Esophagus muscularis mucosa (tissue), 4 donors: ENCODE measurements around the gene RHOT1. TPM values are rescaled to one million over a fixed set of nuclear protein-coding genes. Genes with fewer than 3 reads are reported as not detected.
A peak's percentile ranks its signal among the peaks of the same experiment; 100 is the strongest.

Experiments used
- DNase-seq: peaks from one replicate; pipeline ENCODE4 v3.0.0-alpha.2; 2017; ENCODE audit errors: extremely low spot score
- H3K27ac ChIP-seq, 4 donors: fragments of 200-600 bp; sonication (generic); replicated peaks in 1 of 4; 1 replicate in 3 of 4; 2 replicates in 1 of 4; pipeline ENCODE4 v1.5.1; 2016 to 2019; ENCODE audit warnings: mild to moderate bottlenecking in 1 of 4
- H3K27me3 ChIP-seq, 4 donors: fragments of 200-600 bp; sonication (generic); one replicate each; pipeline versions ENCODE4 v1.5.1 to v1.6.0; 2016 to 2019
- H3K36me3 ChIP-seq, 4 donors: fragments of 200-600 bp; sonication (generic); one replicate each; pipeline ENCODE4 v1.5.1; 2016 to 2019
- H3K4me1 ChIP-seq, 4 donors: fragments of 200-600 bp; sonication (generic); one replicate each; pipeline ENCODE4 v1.5.1; 2016 to 2019
- H3K4me3 ChIP-seq, 4 donors: fragments of 200-600 bp; sonication (generic); 1 replicate in 2 of 4; 2 replicates in 2 of 4; pipeline ENCODE4 v1.5.1; 2016 to 2019; ENCODE audit warnings: mild to moderate bottlenecking in 4 of 4, moderate library complexity in 1 of 4
- H3K9me3 ChIP-seq, 4 donors: fragments of 200-600 bp; sonication (generic); 1 replicate in 3 of 4; 2 replicates in 1 of 4; pipeline ENCODE4 v1.5.1; 2016 to 2019
- EP300 ChIP-seq: sonication (generic); formaldehyde crosslinking; IDR thresholded peaks from one replicate; pipeline ENCODE4 v1.6.1; 2017; ENCODE audit warnings: antibody characterized with exemption
- POLR2A ChIP-seq: fragments of 450-650 bp; IDR thresholded peaks from one replicate; pipeline ENCODE4 v1.6.1; 2017; ENCODE audit warnings: antibody characterized with exemption, moderate library complexity, mild to moderate bottlenecking, low read depth
- POLR2AphosphoS5 ChIP-seq, 2 donors: sonication (generic); formaldehyde crosslinking; IDR thresholded peaks; one replicate each; pipeline ENCODE4 v1.6.1; 2017; ENCODE audit warnings: antibody characterized with exemption in 2 of 2
- WGBS: methylation state at CpG from one replicate; pipeline ENCODE4 v1.1.5; 2018; 5-methylcytosine and 5-hydroxymethylcytosine counted together
- intact Hi-C: fragments of 100-400 bp; cut with DNase I; formaldehyde crosslinking; loops from one replicate; pipeline ENCODE4 v1.15.1; 2023
- total RNA-seq, 4 donors: library from RNA; depleted of rRNA; stranded (reverse); fragments of >200 nt; gene quantifications; one replicate each; pipeline versions ENCODE4 v1.1.0 to v1.2.1, GENCODE V29; 2016
- TF ChIP-seq, protein P1 (sequence below), 3 experiments: fragments of 200-600 bp in 2 of 3; fragments of 450-650 bp in 1 of 3; sonication (generic) in 2 of 3; IDR thresholded peaks; one replicate each; pipeline ENCODE4 v1.5.1; 2017 to 2019; ENCODE audit warnings: antibody characterized with exemption in 3 of 3, mild to moderate bottlenecking in 2 of 3, moderate library complexity in 1 of 3

RHOT1 gene
- total RNA-seq, 4 donors from 2014 or later, result 34.6 to 52.7 (median 43.1) TPM

DNA sequence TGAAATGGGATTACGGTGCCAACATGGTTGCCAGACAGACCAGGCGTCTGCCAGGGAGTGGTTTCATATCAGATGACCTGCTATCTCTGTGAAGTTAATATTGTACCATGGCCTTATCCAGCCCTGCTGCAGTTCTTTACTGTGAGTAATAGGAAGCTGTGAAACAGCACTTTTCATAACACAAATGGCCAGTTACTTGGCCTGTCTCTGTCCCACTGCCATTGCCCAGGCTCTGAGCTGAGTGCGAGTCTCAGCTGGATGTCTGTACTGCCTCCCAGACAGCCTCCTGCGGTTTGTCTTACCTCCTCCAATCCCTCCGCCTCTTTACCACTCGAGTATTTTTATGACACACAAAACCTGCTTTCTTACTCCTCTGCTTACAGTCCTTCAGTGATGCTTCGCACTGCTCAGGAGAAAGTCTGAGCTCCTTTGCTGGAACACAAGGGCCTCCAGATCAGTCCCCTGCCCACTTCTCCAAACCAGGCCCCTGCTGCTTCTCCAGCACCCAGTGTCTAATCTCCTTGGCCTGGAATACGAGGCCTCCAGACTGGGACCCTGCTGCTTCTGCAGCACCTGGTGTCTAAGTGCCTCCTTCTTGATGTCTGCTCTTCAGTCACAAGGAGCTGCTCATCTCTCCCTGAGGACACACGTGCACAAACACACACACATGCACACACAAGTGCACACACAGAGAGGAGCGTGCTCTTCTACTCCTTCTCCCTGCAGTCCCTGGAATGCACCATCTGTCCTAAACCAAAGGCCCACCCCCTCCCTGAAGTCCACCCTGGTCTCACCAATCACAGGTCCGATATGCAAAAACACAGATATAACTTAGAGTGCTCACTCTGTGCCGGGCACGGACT is 17.1 kb upstream of the RHOT1 start:
- peaks cover 0 to 4% (median 0%) of the 10 kb centered on the region in 4 donors for H3K36me3 ChIP-seq
- no peak for DNase-seq
- TF ChIP-seq POLR2AphosphoS5 (IDR thresholded peaks at IDR 0.05) (no peak), POLR2A (no peak), EP300 (no peak)
- TF ChIP-seq, protein P1, sequence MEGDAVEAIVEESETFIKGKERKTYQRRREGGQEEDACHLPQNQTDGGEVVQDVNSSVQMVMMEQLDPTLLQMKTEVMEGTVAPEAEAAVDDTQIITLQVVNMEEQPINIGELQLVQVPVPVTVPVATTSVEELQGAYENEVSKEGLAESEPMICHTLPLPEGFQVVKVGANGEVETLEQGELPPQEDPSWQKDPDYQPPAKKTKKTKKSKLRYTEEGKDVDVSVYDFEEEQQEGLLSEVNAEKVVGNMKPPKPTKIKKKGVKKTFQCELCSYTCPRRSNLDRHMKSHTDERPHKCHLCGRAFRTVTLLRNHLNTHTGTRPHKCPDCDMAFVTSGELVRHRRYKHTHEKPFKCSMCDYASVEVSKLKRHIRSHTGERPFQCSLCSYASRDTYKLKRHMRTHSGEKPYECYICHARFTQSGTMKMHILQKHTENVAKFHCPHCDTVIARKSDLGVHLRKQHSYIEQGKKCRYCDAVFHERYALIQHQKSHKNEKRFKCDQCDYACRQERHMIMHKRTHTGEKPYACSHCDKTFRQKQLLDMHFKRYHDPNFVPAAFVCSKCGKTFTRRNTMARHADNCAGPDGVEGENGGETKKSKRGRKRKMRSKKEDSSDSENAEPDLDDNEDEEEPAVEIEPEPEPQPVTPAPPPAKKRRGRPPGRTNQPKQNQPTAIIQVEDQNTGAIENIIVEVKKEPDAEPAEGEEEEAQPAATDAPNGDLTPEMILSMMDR (IDR thresholded peaks at IDR 0.05), result no peak
- no peak overlapping the region for H3K4me3 ChIP-seq
- H3K9me3 ChIP-seq, result no peaks in the 10 kb centered on the region
- H3K27me3 ChIP-seq, result peaks cover 0 to 2% (median 0%) of the 10 kb centered on the region in 4 donors
- no peak overlapping the region for H3K27ac ChIP-seq
- H3K4me1 ChIP-seq, result peaks cover 6 to 19% (median 16%) of the 10 kb centered on the region in 4 donors
- intact Hi-C loops, result loop anchor here (5.0 kb wide), 1 partner anchor 118 kb away; the partner anchor contains the start of gene LRRC37B
- WGBS, result 89% methylated on average over 13 of the region's 13 CpGs

DNA sequence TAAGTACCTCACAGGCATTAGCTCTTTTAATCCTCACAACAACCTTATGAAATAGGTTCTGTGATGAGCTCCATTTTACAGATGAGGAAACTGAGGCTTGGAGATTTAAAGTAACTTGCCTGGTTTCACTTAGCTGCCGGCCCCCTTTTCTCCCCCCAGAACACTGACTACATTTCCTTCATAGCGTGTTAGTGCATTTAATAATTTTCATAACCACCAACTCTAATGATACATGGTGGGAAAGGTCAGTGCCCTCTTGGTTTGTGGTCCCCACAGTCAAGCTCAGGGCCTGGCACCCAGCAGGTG is 16.5 kb upstream of the RHOT1 start:
- Histone ChIP-seq H3K36me3 (peaks cover 0 to 4% (median 0%) of the 10 kb centered on the region in 4 donors), H3K27me3 (no peaks in the 10 kb centered on the region), H3K4me3 (no peak overlapping the region), H3K27ac (no peak overlapping the region), H3K9me3 (no peaks in the 10 kb centered on the region), H3K4me1 (peaks cover 6 to 19% (median 16%) of the 10 kb centered on the region in 4 donors)
- intact Hi-C loops, result loop anchor here (5.0 kb wide), 1 partner anchor 118 kb away; the partner anchor contains the start of gene LRRC37B
- DNase-seq, result no peak
- TF ChIP-seq EP300, result no peak
- no peak for TF ChIP-seq POLR2A
- TF ChIP-seq, protein P1 (IDR thresholded peaks at IDR 0.05), result no peak
- TF ChIP-seq POLR2AphosphoS5 (IDR thresholded peaks at IDR 0.05), result no peak
- 90% methylated on average over 2 of the region's 2 CpGs for WGBS

DNA sequence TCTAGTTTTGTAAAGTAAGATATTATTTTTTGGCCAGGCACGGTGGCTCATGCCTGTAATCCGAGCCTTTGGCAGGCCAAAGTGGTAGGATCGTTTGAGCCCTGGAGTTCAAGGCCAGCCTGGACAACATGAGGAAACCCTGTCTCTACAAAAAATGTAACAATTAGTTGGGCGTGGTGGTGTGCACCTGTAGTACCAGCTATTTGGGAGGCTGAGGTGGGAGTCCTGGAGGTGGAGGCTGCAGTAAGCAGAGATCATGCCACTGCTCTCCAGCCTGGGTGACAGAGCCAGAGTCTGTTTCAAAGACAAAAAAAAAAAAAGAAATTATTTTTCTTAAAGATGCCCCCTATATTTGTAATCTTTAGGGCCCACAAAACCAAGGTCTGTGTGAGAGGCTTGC is 16.0 kb upstream of the RHOT1 start:
- H3K4me3 ChIP-seq, result no peak overlapping the region
- H3K27me3 ChIP-seq, result no peaks in the 10 kb centered on the region
- TF ChIP-seq EP300 (no peak), POLR2AphosphoS5 (IDR thresholded peaks at IDR 0.05) (no peak), POLR2A (no peak)
- TF ChIP-seq, protein P1 (IDR thresholded peaks at IDR 0.05), result no peak
- intact Hi-C loops, result loop anchor here (5.0 kb wide), 1 partner anchor 119 kb away; the partner anchor contains the start of gene LRRC37B
- WGBS, result 82% methylated on average over 4 of the region's 4 CpGs
- DNase-seq, result no peak
- H3K36me3 ChIP-seq, result peaks cover 0 to 4% (median 0%) of the 10 kb centered on the region in 4 donors
- H3K4me1 ChIP-seq, result peaks cover 6 to 19% (median 16%) of the 10 kb centered on the region in 4 donors
- H3K27ac ChIP-seq, result peak overlapping the region; percentile 85 to 93 (median 88)
- no peaks in the 10 kb centered on the region for H3K9me3 ChIP-seq

DNA sequence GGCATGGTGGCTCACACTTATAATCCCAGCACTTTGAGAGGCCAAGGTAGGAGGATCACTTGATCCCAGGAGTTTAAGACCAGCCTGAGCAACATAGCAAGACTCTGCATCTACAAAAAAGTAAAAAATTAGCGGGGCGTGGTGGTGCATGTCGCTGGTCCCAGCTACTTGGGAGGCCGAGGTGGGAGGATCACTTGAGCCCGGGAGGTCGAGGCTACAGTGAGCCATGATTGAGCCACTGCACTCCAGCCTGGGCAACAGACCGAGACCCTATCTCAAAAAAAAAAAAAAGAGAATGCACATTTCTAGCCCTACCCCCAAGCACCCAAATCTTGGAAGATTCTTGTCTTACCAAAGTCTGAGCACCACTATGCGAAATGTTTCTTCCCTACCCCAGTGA is 15.6 kb upstream of the RHOT1 start:
- DNase-seq, result no peak
- H3K27ac ChIP-seq, result peak overlapping the region; percentile 85 to 93 (median 88)
- H3K36me3 ChIP-seq, result peaks cover 0 to 4% (median 0%) of the 10 kb centered on the region in 4 donors
- peak overlapping the region; percentile 63 to 81 (median 70) for H3K4me3 ChIP-seq
- intact Hi-C loops, result loop anchor here (5.0 kb wide), 1 partner anchor 119 kb away; the partner anchor contains the start of gene LRRC37B
- H3K9me3 ChIP-seq, result no peaks in the 10 kb centered on the region
- TF ChIP-seq POLR2AphosphoS5 (IDR thresholded peaks at IDR 0.05) (no peak), EP300 (no peak)
- WGBS, result 92% methylated on average over 8 of the region's 8 CpGs
- H3K4me1 ChIP-seq, result peaks cover 6 to 19% (median 16%) of the 10 kb centered on the region in 4 donors
- no peaks in the 10 kb centered on the region for H3K27me3 ChIP-seq
